HG03025 (cell line): ENCODE measurements around the gene APOBEC4.

Experiments used
- ATAC-seq: cut with Tn5 transposase; IDR thresholded peaks from one replicate; pipeline ENCODE4 v1.9.1; 2021; ENCODE audit warnings: mild to moderate bottlenecking, moderate library complexity; ENCODE audit not compliant: unreplicated experiment, low FRiP score

APOBEC4 gene

DNA sequence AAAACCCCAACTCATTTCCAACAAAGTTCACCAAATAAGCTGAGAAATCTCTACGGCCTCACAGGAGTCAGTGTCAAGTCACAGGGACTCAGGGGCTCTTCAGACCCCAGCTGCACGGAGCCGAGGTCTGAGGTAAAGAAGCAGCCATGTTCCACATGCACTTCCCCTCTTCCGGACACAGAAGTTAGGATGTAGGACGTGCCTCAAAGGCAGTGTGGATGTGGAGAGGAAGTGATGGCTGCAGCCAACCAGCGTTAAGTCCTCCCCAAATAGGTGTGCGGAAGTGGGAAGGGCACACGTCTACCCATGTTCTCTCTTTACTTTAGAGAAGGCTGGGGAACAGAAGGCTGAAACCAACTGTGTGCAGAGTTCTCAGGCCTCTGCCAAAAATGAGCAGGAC lies 48.3 kb downstream of the APOBEC4 start:
- peak; percentile 14 for ATAC-seq

DNA sequence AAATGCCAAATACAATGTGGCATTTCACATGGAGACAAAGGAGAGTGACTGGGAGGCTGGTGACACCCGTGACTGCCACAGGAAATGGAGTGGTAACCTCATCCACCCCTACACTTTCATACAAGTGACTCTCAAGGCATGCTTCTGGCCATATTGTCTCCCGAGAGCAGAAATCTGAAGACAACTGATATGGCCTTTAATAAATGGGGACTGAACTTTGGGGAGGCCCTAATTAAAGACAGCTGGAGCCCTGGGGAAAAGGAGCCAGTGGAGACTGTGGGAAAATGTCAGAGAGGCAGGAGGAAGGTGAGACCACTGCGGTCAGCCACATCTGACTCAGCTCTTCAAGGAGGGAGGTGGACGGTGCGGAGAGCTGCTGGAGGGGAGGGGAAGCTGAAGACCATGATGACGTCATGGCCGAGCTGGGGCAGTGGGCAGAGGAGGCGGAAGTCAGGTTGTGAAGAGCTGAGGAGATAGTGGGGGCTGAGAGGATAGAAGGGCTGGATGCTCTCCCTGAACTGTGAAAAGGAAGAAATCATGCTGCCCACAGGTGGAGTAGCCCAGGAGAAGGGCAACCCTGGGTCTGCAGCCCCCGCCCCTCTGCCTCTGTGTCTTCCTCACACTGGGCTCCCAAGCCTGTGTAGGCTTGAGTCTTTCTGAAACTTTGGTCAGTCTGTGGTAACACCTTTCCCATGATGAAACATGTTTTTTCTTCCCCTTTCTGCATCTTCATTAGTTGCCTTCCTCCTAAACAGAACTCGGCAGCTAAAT lies 48.9 kb downstream of the APOBEC4 start:
- ATAC-seq = peak; percentile 39

GRCh38 chr1:183602510-183602909 lies 50.6 kb downstream of the APOBEC4 start:
- ATAC-seq = no peak

DNA sequence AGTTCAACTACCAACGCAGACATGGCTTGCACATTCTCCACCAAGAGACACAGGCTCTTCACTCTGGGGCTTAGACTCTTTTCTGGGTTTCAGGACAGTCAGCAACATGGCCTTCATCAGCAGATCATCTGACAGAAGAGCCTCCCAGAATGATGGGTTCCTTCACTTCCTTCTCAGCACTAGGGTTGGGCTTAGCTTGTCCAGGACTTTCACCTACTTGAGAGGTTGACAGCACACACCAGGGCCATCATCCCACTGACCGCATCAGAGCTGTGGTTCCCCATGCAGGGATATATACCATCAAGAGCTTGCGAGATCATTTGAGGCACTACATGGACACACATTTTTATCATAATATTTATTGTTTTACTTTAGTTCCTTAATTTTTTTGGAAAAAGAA lies 52.5 kb downstream of the APOBEC4 start:
- no peak for ATAC-seq

DNA sequence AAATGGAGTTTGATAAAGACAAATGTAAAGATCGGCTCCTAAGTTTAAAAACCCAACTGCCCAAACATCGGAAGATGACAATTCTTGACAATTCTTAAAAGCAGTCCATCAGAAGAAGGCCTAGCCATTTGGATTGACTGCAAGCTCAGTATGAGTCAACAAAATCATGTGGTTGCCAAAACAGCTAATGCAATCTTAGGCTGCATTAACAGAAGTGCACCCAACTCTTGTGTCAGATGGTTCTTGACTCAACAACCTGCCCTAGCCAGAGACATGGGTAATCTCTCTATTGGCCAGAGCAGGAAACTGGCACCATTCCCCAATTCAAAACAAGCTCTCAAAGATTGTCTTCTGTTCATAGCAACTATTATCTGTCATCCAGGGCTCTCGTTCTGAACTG lies 53.0 kb downstream of the APOBEC4 start:
- no peak for ATAC-seq

DNA sequence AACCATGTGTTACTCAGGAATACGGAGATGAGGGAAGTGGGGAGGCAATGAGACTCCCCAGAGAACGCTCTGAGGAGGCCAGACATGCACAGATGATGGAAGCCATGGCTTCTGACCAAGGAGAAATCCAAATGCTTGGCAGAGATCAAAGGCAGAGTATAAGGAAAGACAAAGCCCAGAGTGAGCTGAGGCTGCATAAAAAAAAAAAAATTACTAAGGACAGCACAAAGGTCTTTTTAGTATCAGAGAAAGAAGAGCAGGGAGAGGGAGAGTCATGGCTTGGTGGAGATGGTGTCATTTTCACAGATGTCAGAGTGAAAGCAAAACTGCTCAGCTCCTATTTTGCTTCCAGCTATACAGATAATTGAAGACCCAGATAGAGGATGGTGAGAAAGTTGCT lies 54.7 kb downstream of the APOBEC4 start:
- no peak for ATAC-seq

- no peak for ATAC-seq
Observed at GRCh38 chr1:183597656-183598347, 55.3 kb downstream of the APOBEC4 start.

DNA sequence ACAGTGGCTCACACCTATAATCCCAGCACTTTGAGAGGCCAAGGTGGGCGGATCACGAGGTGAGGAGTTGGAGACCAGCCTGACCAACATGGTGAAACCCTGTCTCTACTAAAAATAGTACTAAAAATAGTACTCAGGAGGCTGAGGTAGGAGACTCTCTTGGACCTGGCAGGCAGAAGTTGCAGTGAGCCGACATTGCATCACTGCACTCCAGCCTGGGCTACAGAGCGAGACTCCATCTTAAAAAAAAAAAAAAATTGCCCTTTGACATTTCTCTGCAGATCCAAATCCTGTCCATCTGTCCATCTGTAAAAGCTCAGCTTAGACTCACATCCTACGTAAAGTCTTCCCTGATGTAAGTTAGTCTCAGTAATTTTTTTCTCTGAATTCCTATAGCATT lies 56.6 kb downstream of the APOBEC4 start:
- no peak for ATAC-seq
